ENCODE data around the gene PLA2G4B. TPM values are rescaled to one million over a fixed set of nuclear protein-coding genes. Genes with fewer than 3 reads are reported as not detected.

The PLA2G4B gene
- total RNA-seq, 3 donors from 2014 or later (not counting 1 experiment from before 2014, with no cell fraction given), result 15.2 to 17.5 (median 17.4) TPM

DNA sequence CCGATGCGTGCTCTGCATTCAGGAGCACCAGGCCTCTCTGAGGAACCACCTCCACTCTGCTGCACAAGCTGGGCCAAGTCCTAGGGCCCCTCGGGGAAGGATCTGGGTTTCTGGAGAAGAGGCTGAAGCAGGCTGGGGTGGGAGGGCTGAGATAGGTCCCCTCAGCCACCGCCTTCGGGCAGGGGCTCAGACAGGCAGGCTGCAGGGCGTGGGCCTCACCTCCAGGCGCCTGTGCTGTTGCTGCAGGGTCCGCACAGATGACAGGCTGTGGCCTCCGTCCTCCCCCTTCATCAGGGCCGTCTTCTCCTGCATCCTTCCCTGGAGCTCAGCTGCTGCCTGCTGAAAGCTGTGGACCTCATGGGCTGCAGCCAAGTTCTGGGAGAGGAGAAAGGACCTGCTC, 15.2 kb downstream of the PLA2G4B start:
- Mint-ChIP-seq H3K9me3 (no peaks in the 10 kb centered on the region), H3K27me3 (ENCODE audit: low read depth in 2 of 2) (no peaks in the 10 kb centered on the region)
- 92% methylated on average over 10 of the region's 10 CpGs for WGBS (ENCODE audit: insufficient coverage)

DNA sequence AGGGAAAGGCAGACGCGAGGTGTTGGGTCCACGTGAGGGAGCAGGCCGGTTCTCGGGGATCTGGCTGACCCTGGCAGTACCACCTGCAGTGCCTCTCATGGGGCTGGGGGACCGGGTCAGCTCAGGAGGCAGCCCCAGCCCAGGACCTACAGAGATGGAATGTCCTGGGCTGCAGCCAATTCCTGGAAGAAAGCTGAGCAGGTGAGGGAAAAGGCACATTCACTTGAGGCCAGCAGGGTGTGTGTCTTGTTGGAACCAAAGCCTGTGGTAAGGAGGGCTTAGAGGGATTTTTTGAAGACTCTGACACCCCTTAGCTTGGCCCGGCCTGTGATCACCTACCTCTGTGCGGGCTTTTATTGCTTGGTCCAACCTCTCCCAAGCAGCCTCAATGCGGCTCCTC, 15.8 kb downstream of the PLA2G4B start:
- intact Hi-C loops (cut with micrococcal nuclease), result no loop called here
- Mint-ChIP-seq H3K9me3 (no peaks in the 10 kb centered on the region), H3K36me3 (no peaks in the 10 kb centered on the region), H3K27ac (no peak overlapping the region), H3K4me1 (no peaks in the 10 kb centered on the region), H3K27me3 (ENCODE audit: low read depth in 2 of 2) (no peaks in the 10 kb centered on the region), H3K4me3 (no peak overlapping the region)
- TF ChIP-seq, protein P1, sequence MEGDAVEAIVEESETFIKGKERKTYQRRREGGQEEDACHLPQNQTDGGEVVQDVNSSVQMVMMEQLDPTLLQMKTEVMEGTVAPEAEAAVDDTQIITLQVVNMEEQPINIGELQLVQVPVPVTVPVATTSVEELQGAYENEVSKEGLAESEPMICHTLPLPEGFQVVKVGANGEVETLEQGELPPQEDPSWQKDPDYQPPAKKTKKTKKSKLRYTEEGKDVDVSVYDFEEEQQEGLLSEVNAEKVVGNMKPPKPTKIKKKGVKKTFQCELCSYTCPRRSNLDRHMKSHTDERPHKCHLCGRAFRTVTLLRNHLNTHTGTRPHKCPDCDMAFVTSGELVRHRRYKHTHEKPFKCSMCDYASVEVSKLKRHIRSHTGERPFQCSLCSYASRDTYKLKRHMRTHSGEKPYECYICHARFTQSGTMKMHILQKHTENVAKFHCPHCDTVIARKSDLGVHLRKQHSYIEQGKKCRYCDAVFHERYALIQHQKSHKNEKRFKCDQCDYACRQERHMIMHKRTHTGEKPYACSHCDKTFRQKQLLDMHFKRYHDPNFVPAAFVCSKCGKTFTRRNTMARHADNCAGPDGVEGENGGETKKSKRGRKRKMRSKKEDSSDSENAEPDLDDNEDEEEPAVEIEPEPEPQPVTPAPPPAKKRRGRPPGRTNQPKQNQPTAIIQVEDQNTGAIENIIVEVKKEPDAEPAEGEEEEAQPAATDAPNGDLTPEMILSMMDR (IDR thresholded peaks at IDR 0.05), result no peak
- H3K9me3 ChIP-seq (ENCODE audit: control insufficient read depth, insufficient read depth, low read length), result no peaks in the 10 kb centered on the region
- no peak for ATAC-seq
- H3K27ac ChIP-seq (ENCODE audit: low read length), result no peak overlapping the region
- no peak overlapping the region for H3K4me3 ChIP-seq (ENCODE audit: low read length)
- DNase-seq, result no peak
- H3K4me1 ChIP-seq (ENCODE audit: control insufficient read depth, insufficient read depth, low read length), result no peaks in the 10 kb centered on the region
- H3K27me3 ChIP-seq (ENCODE audit: control insufficient read depth, insufficient read depth, low read length), result no peaks in the 10 kb centered on the region
- 95% methylated on average over 9 of the region's 9 CpGs for WGBS (ENCODE audit: insufficient coverage)
- no peaks in the 10 kb centered on the region for H3K36me3 ChIP-seq (ENCODE audit: control insufficient read depth, insufficient read depth, low read length)

More for the DNA sequence above, 15.2 kb downstream of the PLA2G4B start:
- intact Hi-C loops (cut with micrococcal nuclease), result no loop called here
- no peak for ATAC-seq
- Mint-ChIP-seq H3K4me3 (no peak overlapping the region), H3K27ac (no peak overlapping the region), H3K36me3 (no peaks in the 10 kb centered on the region), H3K4me1 (no peaks in the 10 kb centered on the region)
- Histone ChIP-seq H3K4me3 (ENCODE audit: low read length) (no peak overlapping the region), H3K27ac (ENCODE audit: low read length) (no peak overlapping the region), H3K36me3 (ENCODE audit: control insufficient read depth, insufficient read depth, low read length) (no peaks in the 10 kb centered on the region), H3K9me3 (ENCODE audit: control insufficient read depth, insufficient read depth, low read length) (no peaks in the 10 kb centered on the region), H3K4me1 (ENCODE audit: control insufficient read depth, insufficient read depth, low read length) (no peaks in the 10 kb centered on the region), H3K27me3 (ENCODE audit: control insufficient read depth, insufficient read depth, low read length) (no peaks in the 10 kb centered on the region)
- no peak for DNase-seq
- TF ChIP-seq, protein P1 (IDR thresholded peaks at IDR 0.05), result no peak

DNA sequence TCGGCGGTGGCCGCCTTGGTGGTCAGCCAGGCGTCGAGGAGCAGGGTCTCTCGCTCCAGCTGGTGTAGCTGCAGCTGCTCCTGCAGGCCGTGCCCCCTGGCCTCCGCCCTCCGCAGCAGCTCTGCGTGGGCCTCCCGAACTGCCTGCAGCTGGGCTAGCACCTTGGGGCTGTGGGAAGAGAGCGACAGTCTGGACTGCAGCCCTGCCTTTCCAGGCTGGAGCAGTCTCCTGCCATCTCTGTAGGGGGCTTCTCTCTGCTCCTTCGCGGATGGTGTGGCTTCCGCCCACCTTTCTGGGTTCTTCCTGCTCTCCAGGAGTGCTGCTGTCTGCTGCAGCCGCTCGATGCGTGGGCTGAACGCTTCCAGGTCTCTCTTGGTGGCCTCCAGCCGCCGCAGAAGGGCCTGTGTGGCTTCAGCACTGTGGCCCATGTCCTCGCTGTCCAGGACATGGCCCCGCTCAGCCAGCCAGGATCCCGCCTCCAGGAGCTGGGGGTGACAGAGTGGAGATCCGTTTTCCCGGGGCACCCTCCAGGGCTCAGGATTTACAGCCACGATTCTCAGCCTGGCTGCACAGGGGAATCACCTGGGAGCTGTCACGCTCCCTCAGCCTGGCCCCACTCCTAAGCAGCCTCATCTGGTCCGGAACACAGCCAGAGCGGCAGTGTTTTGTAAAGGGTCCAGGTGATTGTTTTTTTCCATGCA, 16.8 kb downstream of the PLA2G4B start:
- TF ChIP-seq, protein P1 (IDR thresholded peaks at IDR 0.05), result no peak
- ATAC-seq (no peak), DNase-seq (no peak)
- Mint-ChIP-seq H3K36me3 (no peaks in the 10 kb centered on the region), H3K9me3 (no peaks in the 10 kb centered on the region), H3K27ac (no peak overlapping the region), H3K27me3 (ENCODE audit: low read depth in 2 of 2) (no peaks in the 10 kb centered on the region), H3K4me3 (no peak overlapping the region), H3K4me1 (no peaks in the 10 kb centered on the region)
- H3K9me3 ChIP-seq (ENCODE audit: control insufficient read depth, insufficient read depth, low read length), result no peaks in the 10 kb centered on the region
- intact Hi-C loops (cut with micrococcal nuclease), result no loop called here
- H3K4me3 ChIP-seq (ENCODE audit: low read length), result no peak overlapping the region
- no peak overlapping the region for H3K27ac ChIP-seq (ENCODE audit: low read length)
- WGBS (ENCODE audit: insufficient coverage), result 89% methylated on average over 30 of the region's 30 CpGs
- H3K36me3 ChIP-seq (ENCODE audit: control insufficient read depth, insufficient read depth, low read length), result no peaks in the 10 kb centered on the region
- H3K4me1 ChIP-seq (ENCODE audit: control insufficient read depth, insufficient read depth, low read length), result peaks cover 6% of the 10 kb centered on the region
- H3K27me3 ChIP-seq (ENCODE audit: control insufficient read depth, insufficient read depth, low read length), result no peaks in the 10 kb centered on the region

DNA sequence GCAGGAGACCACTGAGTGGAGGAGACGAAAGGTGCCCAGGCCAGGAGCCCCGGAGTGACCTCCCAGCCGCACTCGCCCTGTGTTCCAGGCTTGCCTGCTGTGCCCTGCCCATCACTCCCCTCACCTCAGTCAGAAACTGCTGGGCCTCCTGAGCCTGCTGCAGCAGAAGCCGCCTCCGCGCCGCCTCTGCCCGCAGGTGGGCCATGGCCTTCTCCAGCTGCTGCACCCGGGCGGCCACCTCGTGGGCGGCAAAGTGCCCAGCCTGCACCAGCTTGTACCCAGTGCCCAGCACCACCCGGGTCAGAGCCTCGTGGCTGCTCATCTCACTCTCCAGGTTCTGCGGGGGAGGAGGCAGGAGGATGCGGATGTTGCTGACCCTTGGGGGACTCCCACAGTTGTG, 17.6 kb downstream of the PLA2G4B start:
- no peaks in the 10 kb centered on the region for H3K27me3 ChIP-seq (ENCODE audit: control insufficient read depth, insufficient read depth, low read length)
- 93% methylated on average over 17 of the region's 17 CpGs for WGBS (ENCODE audit: insufficient coverage)
- intact Hi-C loops (cut with micrococcal nuclease), result no loop called here
- H3K36me3 ChIP-seq (ENCODE audit: control insufficient read depth, insufficient read depth, low read length), result no peaks in the 10 kb centered on the region
- no peak overlapping the region for H3K4me3 ChIP-seq (ENCODE audit: low read length)
- Mint-ChIP-seq H3K4me1 (no peaks in the 10 kb centered on the region), H3K27me3 (ENCODE audit: low read depth in 2 of 2) (no peaks in the 10 kb centered on the region), H3K4me3 (no peak overlapping the region), H3K9me3 (no peaks in the 10 kb centered on the region), H3K27ac (no peak overlapping the region), H3K36me3 (no peaks in the 10 kb centered on the region)
- DNase-seq (no peak), ATAC-seq (no peak)
- H3K27ac ChIP-seq (ENCODE audit: low read length), result no peak overlapping the region
- no peaks in the 10 kb centered on the region for H3K9me3 ChIP-seq (ENCODE audit: control insufficient read depth, insufficient read depth, low read length)
- peaks cover 6% of the 10 kb centered on the region for H3K4me1 ChIP-seq (ENCODE audit: control insufficient read depth, insufficient read depth, low read length)
- TF ChIP-seq, protein P1 (IDR thresholded peaks at IDR 0.05), result no peak
